GM23338 (cell line): Measurements from ENCODE around the gene SBK1. TPM values are rescaled to one million over a fixed set of nuclear protein-coding genes. Genes with fewer than 3 reads are reported as not detected.

Experiments used
- ATAC-seq: fragments of 200-7000 bp; cut with Tn5 transposase; 3 replicates; pipeline ENCODE4 v1.9.1; 2020
- DNase-seq: peaks from one replicate; pipeline ENCODE4 v3.0.0-alpha.2; 2015; ENCODE audit warnings: low spot score
- H2AFZ ChIP-seq: fragments of 200-600 bp; sonication (generic); 2 replicates; pipeline ENCODE4 v1.8.0; 2016; ENCODE audit warnings: antibody characterized with exemption, mild to moderate bottlenecking, moderate library complexity
- H3F3A ChIP-seq: fragments of 200-600 bp; sonication (generic); replicated peaks from 2 replicates; pipeline ENCODE4 v1.8.0; 2017; ENCODE audit warnings: antibody characterized with exemption, mixed run types, low read depth
- H3K27ac ChIP-seq: fragments of 200-600 bp; sonication (generic); 2 replicates; pipeline ENCODE4 v1.6.1; 2016; ENCODE audit warnings: low read depth
- H3K27me3 ChIP-seq: fragments of 200-600 bp; sonication (generic); 2 replicates; pipeline ENCODE4 v1.8.0; 2016; ENCODE audit warnings: mild to moderate bottlenecking, mixed run types, moderate library complexity; ENCODE audit not compliant: insufficient read depth
- H3K36me3 ChIP-seq: fragments of 200-600 bp; sonication (generic); 2 replicates; pipeline ENCODE4 v1.8.0; 2016; ENCODE audit warnings: mild to moderate bottlenecking; ENCODE audit not compliant: insufficient read depth
- H3K4me1 ChIP-seq: fragments of 200-600 bp; sonication (generic); 2 replicates; pipeline ENCODE4 v1.8.0; 2016; ENCODE audit warnings: mild to moderate bottlenecking, moderate library complexity; ENCODE audit not compliant: insufficient read depth
- H3K4me2 ChIP-seq: fragments of 200-600 bp; sonication (generic); 2 replicates; pipeline ENCODE4 v1.7.1; 2017; ENCODE audit warnings: mixed run types
- H3K4me3 ChIP-seq: fragments of 200-600 bp; sonication (generic); 2 replicates; pipeline ENCODE4 v1.6.1; 2016; ENCODE audit warnings: mixed run types
- H3K79me2 ChIP-seq: fragments of 200-600 bp; sonication (generic); replicated peaks from 2 replicates; pipeline ENCODE4 v1.8.0; 2017; ENCODE audit warnings: mild to moderate bottlenecking; ENCODE audit not compliant: insufficient read depth
- H3K9me2 ChIP-seq: fragments of 200-600 bp; sonication (generic); 2 replicates; pipeline ENCODE4 v1.8.0; 2017; ENCODE audit not compliant: insufficient read depth
- H4K20me1 ChIP-seq: fragments of 200-600 bp; sonication (generic); replicated peaks from 2 replicates; pipeline ENCODE4 v1.8.0; 2017; ENCODE audit warnings: mild to moderate bottlenecking; ENCODE audit not compliant: insufficient read depth
- H3K27ac Mint-ChIP-seq: 2 replicates; pipeline ENCODE4 v1.8.0; 2020; ENCODE audit warnings: inconsistent platforms, mild to moderate bottlenecking, moderate library complexity, mixed read lengths
- H3K27me3 Mint-ChIP-seq: 3 replicates; pipeline ENCODE4 v1.8.0; 2022; ENCODE audit warnings: low read depth, mild to moderate bottlenecking, moderate library complexity, mixed read lengths, inconsistent platforms; ENCODE audit not compliant: insufficient read depth, poor library complexity
- H3K36me3 Mint-ChIP-seq: 3 replicates; pipeline ENCODE4 v1.8.0; 2021; ENCODE audit warnings: low read depth, mild to moderate bottlenecking, inconsistent platforms, moderate library complexity, mixed read lengths
- H3K4me1 Mint-ChIP-seq: 3 replicates; pipeline ENCODE4 v1.8.0; 2020; ENCODE audit warnings: mild to moderate bottlenecking, inconsistent platforms, mixed read lengths
- H3K4me3 Mint-ChIP-seq: 3 replicates; pipeline ENCODE4 v1.8.0; 2021; ENCODE audit warnings: moderate library complexity, mild to moderate bottlenecking, inconsistent platforms, mixed read lengths
- H3K9me3 Mint-ChIP-seq: 3 replicates; pipeline ENCODE4 v1.8.0; 2020; ENCODE audit warnings: moderate library complexity, mild to moderate bottlenecking, inconsistent platforms, mixed read lengths
- CTCF ChIP-seq, 2 experiments: fragments of 200-600 bp in 1 of 2; sonication (generic) in 1 of 2; conservative IDR thresholded peaks; 2 replicates each; pipeline versions ENCODE4 v1.5.1 to v1.6.1; 2016 to 2017; ENCODE audit warnings: antibody characterized with exemption in 2 of 2, low read depth in 2 of 2, mild to moderate bottlenecking in 2 of 2, moderate library complexity in 1 of 2
- EZH2 ChIP-seq: fragments of 200-600 bp; sonication (generic); IDR thresholded peaks from one replicate; pipeline ENCODE4 v1.8.0; 2017; ENCODE audit warnings: antibody characterized with exemption, mild to moderate bottlenecking, low read depth; ENCODE audit not compliant: unreplicated experiment
- NANOG ChIP-seq: IDR thresholded peaks from 2 replicates; pipeline ENCODE4 v1.6.1; 2016; ENCODE audit warnings: antibody characterized with exemption, borderline replicate concordance
- ZNF331 ChIP-seq: fragments of 250-450 bp; sonication (Bioruptor Pico); IDR thresholded peaks from 2 replicates; pipeline ENCODE4 v1.5.0; 2020; ENCODE audit warnings: low read depth, mild to moderate bottlenecking, moderate library complexity
- polyA plus RNA-seq: library from polyadenylated mRNA; unstranded; fragments of >200 nt; fragmentation: Nextera tagmentation; extraction: Ambion mirVana; gene quantifications from 2 replicates; pipeline ENCODE4 v1.2.1, GENCODE V29; 2016
- total RNA-seq: library from RNA; depleted of rRNA; stranded (reverse); fragments of >200 nt; shearing (Covaris generic); gene quantifications from 2 replicates; pipeline ENCODE4 v1.2.3, GENCODE V29; 2014

The SBK1 gene
- total and polyA plus RNA-seq, 2 experiments from 2014 or later = 23.9 to 68.1 TPM

GRCh38 chr16:28279006-28279405, 13.3 kb upstream of the SBK1 start:
- H3K79me2 ChIP-seq = no peaks in the 10 kb centered on the region
- 0 out of 2 replicates have a peak, but pooled peaks cover 5% of the 10 kb centered on the region for H3F3A ChIP-seq
- H3K36me3 Mint-ChIP-seq = no peaks in the 10 kb centered on the region
- no peaks in the 10 kb centered on the region for H3K9me3 Mint-ChIP-seq
- no peak overlapping the region for H3K27ac ChIP-seq
- no peaks in the 10 kb centered on the region; the same call in 1 of the 2 replicates for H4K20me1 ChIP-seq
- peaks cover 13% of the 10 kb centered on the region for H3K4me1 Mint-ChIP-seq
- H3K4me3 ChIP-seq = no peak overlapping the region
- no peak overlapping the region for H3K4me2 ChIP-seq
- ATAC-seq (no peak), DNase-seq (no peak)
- no peaks in the 10 kb centered on the region for H3K4me1 ChIP-seq
- H3K27ac Mint-ChIP-seq = no peak overlapping the region
- TF ChIP-seq EZH2 (no peak), NANOG (no peak)
- H3K27me3 ChIP-seq = peaks cover 9% of the 10 kb centered on the region
- no peak overlapping the region for H3K4me3 Mint-ChIP-seq
- H3K27me3 Mint-ChIP-seq = peaks cover 24% of the 10 kb centered on the region
- H3K36me3 ChIP-seq = no peaks in the 10 kb centered on the region
- no peaks in the 10 kb centered on the region for H3K9me2 ChIP-seq
- H2AFZ ChIP-seq = no peak overlapping the region

GRCh38 chr16:28280881-28281836, 11.2 kb upstream of the SBK1 start:
- H2AFZ ChIP-seq = no peak overlapping the region
- no peak for ATAC-seq
- H3K9me3 Mint-ChIP-seq = no peaks in the 10 kb centered on the region

More at GRCh38 chr16:28280881-28281836, 11.2 kb upstream of the SBK1 start:
- H3K4me3 Mint-ChIP-seq = no peak overlapping the region
- H3K27me3 ChIP-seq = peaks cover 9% of the 10 kb centered on the region
- no peaks in the 10 kb centered on the region for H3K4me1 ChIP-seq
- H3F3A ChIP-seq = 0 out of 2 replicates have a peak, but pooled peaks cover 10% of the 10 kb centered on the region
- H3K36me3 ChIP-seq = no peaks in the 10 kb centered on the region
- no peak overlapping the region for H3K27ac ChIP-seq
- peaks cover 11% of the 10 kb centered on the region for H3K4me1 Mint-ChIP-seq
- no peak overlapping the region for H3K4me2 ChIP-seq
- H3K36me3 Mint-ChIP-seq = peaks cover 6% of the 10 kb centered on the region; the same call in 2 of the 3 replicates
- peaks cover 19% of the 10 kb centered on the region for H3K27me3 Mint-ChIP-seq
- H3K79me2 ChIP-seq = no peaks in the 10 kb centered on the region
- no peaks in the 10 kb centered on the region; the same call in 1 of the 2 replicates for H4K20me1 ChIP-seq
- no peaks in the 10 kb centered on the region for H3K9me2 ChIP-seq
- no peak overlapping the region for H3K27ac Mint-ChIP-seq
- TF ChIP-seq ZNF331 (CRISPR knock-in tag) (no peak), CTCF (conservative IDR thresholded peaks at IDR 0.05; ENCODE audit: low read depth in 2 of 2) (peak; percentile 16 to 43; a peak in 1 of 4 replicates)
- no peak overlapping the region for H3K4me3 ChIP-seq
- DNase-seq = peak; percentile 45
